Activated CD8-positive, alpha-beta memory T cell treated with anti-CD3 and anti-CD28 coated beads, Interleukin-2, amount 50 U/mL, for 24 hours (primary cell): ENCODE measurements around the gene MCRS1.
"Not testable (repeated sequence)": the region's sequence is repeated elsewhere in the genome, so short reads cannot be mapped to it uniquely, and the experiment has no call there.

Experiments used
- DNase-seq: peaks from one replicate; pipeline ENCODE4 v3.0.0-alpha.2; 2020; ENCODE audit errors: extremely low read depth

MCRS1 gene

DNA sequence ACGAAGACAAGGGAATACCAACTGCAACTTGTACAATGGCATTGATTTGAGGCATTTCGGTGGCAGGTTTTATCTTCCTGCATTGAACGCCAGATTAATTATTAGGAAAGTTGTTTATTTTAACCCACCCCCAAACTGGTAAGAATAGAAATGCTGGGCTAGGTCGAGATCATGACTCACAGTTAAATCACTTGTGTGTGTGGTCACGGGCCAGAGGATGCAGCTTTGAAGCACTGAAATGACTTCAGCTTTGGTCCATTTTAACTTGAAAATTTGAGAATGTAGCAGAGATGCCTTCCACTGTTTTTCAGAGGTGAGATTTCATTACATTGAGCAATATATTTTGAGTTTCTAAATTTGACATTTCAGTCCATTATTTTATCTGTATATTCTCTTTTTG is 52.7 kb downstream of the MCRS1 start:
- no peak for DNase-seq

GRCh38 chr12:49512546-49512945 is 55.4 kb downstream of the MCRS1 start:
- no peak for DNase-seq

- DNase-seq = no peak
These were observed 56.5 kb downstream of the MCRS1 start for GRCh38 chr12:49511410-49511809.

GRCh38 chr12:49509681-49510080 is 58.3 kb downstream of the MCRS1 start:
- not testable (repeated sequence) for DNase-seq
